Measurements from ENCODE around the gene TFCP2L1. TPM values are rescaled to one million over a fixed set of nuclear protein-coding genes. Genes with fewer than 3 reads are reported as not detected.
"Not testable (repeated sequence)": the region's sequence is repeated elsewhere in the genome, so short reads cannot be mapped to it uniquely, and the experiment has no call there.

TFCP2L1 gene
- total RNA-seq, 1 donor from 2014 or later, result not detected

GRCh38 chr2:121309323-121309722 lies 24.3 kb upstream of the TFCP2L1 start:
- DNase-seq, result no peak
- no peaks in the 10 kb centered on the region for H3K9me3 Mint-ChIP-seq
- H3K27ac Mint-ChIP-seq, result no peak overlapping the region
- peaks cover 49% of the 10 kb centered on the region for H3K27me3 Mint-ChIP-seq
- peaks cover 5% of the 10 kb centered on the region for H3K4me1 Mint-ChIP-seq
- H3K4me3 Mint-ChIP-seq, result no peak overlapping the region
- no peaks in the 10 kb centered on the region for H3K36me3 Mint-ChIP-seq (ENCODE audit: low read depth)
- intact Hi-C loops (cut with micrococcal nuclease), result no loop called here

- Mint-ChIP-seq H3K27me3 (peaks cover 47% of the 10 kb centered on the region), H3K9me3 (no peaks in the 10 kb centered on the region), H3K4me3 (no peak overlapping the region), H3K27ac (no peak overlapping the region), H3K4me1 (peaks cover 5% of the 10 kb centered on the region), H3K36me3 (ENCODE audit: low read depth) (no peaks in the 10 kb centered on the region)
- intact Hi-C loops (cut with micrococcal nuclease), result no loop called here
- DNase-seq, result no peak
Measured at GRCh38 chr2:121307048-121307447, 22.0 kb upstream of the TFCP2L1 start.

- no peaks in the 10 kb centered on the region for H3K9me3 Mint-ChIP-seq
- no peak overlapping the region for H3K4me3 Mint-ChIP-seq
- H3K36me3 Mint-ChIP-seq (ENCODE audit: low read depth), result no peaks in the 10 kb centered on the region
- H3K27ac Mint-ChIP-seq, result no peak overlapping the region
- intact Hi-C loops (cut with micrococcal nuclease), result no loop called here
- peaks cover 36% of the 10 kb centered on the region for H3K27me3 Mint-ChIP-seq
- DNase-seq, result no peak
- peaks cover 5% of the 10 kb centered on the region for H3K4me1 Mint-ChIP-seq
Measured at GRCh38 chr2:121304941-121305340, 19.9 kb upstream of the TFCP2L1 start.

GRCh38 chr2:121303531-121304263 lies 18.7 kb upstream of the TFCP2L1 start:
- Mint-ChIP-seq H3K4me1 (no peaks in the 10 kb centered on the region), H3K9me3 (no peaks in the 10 kb centered on the region), H3K27me3 (peaks cover 26% of the 10 kb centered on the region), H3K36me3 (ENCODE audit: low read depth) (no peaks in the 10 kb centered on the region), H3K27ac (no peak overlapping the region), H3K4me3 (no peak overlapping the region)
- no peak for DNase-seq
- intact Hi-C loops (cut with micrococcal nuclease), result no loop called here

GRCh38 chr2:121301190-121301589 lies 16.2 kb upstream of the TFCP2L1 start:
- H3K36me3 Mint-ChIP-seq (ENCODE audit: low read depth); H3K4me3 Mint-ChIP-seq; H3K27me3 Mint-ChIP-seq; DNase-seq; H3K4me1 Mint-ChIP-seq; H3K9me3 Mint-ChIP-seq; intact Hi-C loops (cut with micrococcal nuclease); H3K27ac Mint-ChIP-seq: not testable (repeated sequence)

GRCh38 chr2:121298476-121298875 lies 13.5 kb upstream of the TFCP2L1 start:
- Mint-ChIP-seq H3K4me1 (no peaks in the 10 kb centered on the region), H3K27me3 (no peaks in the 10 kb centered on the region), H3K36me3 (ENCODE audit: low read depth) (no peaks in the 10 kb centered on the region), H3K4me3 (no peak overlapping the region), H3K27ac (no peak overlapping the region), H3K9me3 (no peaks in the 10 kb centered on the region)
- no peak for DNase-seq
- intact Hi-C loops (cut with micrococcal nuclease), result no loop called here

GRCh38 chr2:121297866-121298265 lies 12.9 kb upstream of the TFCP2L1 start:
- H3K27ac Mint-ChIP-seq; H3K4me3 Mint-ChIP-seq; H3K36me3 Mint-ChIP-seq (ENCODE audit: low read depth); H3K27me3 Mint-ChIP-seq; H3K9me3 Mint-ChIP-seq; intact Hi-C loops (cut with micrococcal nuclease); H3K4me1 Mint-ChIP-seq; DNase-seq: not testable (repeated sequence)

GRCh38 chr2:121297217-121297830 lies 12.3 kb upstream of the TFCP2L1 start:
- Mint-ChIP-seq H3K9me3 (no peaks in the 10 kb centered on the region), H3K4me1 (no peaks in the 10 kb centered on the region)

GRCh38 chr2:121295911-121296650 lies 11.1 kb upstream of the TFCP2L1 start:
- H3K4me3 Mint-ChIP-seq, result no peak overlapping the region
- DNase-seq, result no peak
- no peaks in the 10 kb centered on the region for H3K4me1 Mint-ChIP-seq
- no peaks in the 10 kb centered on the region for H3K9me3 Mint-ChIP-seq
- H3K36me3 Mint-ChIP-seq (ENCODE audit: low read depth), result no peaks in the 10 kb centered on the region
- H3K27me3 Mint-ChIP-seq, result no peaks in the 10 kb centered on the region
- intact Hi-C loops (cut with micrococcal nuclease), result no loop called here
- H3K27ac Mint-ChIP-seq, result no peak overlapping the region

More at GRCh38 chr2:121297217-121297830, 12.3 kb upstream of the TFCP2L1 start:
- DNase-seq, result no peak
- Mint-ChIP-seq H3K27ac (no peak overlapping the region), H3K36me3 (ENCODE audit: low read depth) (no peaks in the 10 kb centered on the region), H3K27me3 (no peaks in the 10 kb centered on the region), H3K4me3 (no peak overlapping the region)
- intact Hi-C loops (cut with micrococcal nuclease), result no loop called here

- no peaks in the 10 kb centered on the region for H3K27me3 Mint-ChIP-seq
- DNase-seq, result no peak
- H3K27ac Mint-ChIP-seq, result no peak overlapping the region
- H3K4me1 Mint-ChIP-seq, result no peaks in the 10 kb centered on the region
- H3K36me3 Mint-ChIP-seq (ENCODE audit: low read depth), result no peaks in the 10 kb centered on the region
- intact Hi-C loops (cut with micrococcal nuclease), result no loop called here
- no peaks in the 10 kb centered on the region for H3K9me3 Mint-ChIP-seq
- H3K4me3 Mint-ChIP-seq, result no peak overlapping the region
Measured at GRCh38 chr2:121294881-121295840, 10.2 kb upstream of the TFCP2L1 start.

GRCh38 chr2:121293450-121294325 lies 8.7 kb upstream of the TFCP2L1 start:
- Mint-ChIP-seq H3K36me3 (ENCODE audit: low read depth) (no peaks in the 10 kb centered on the region), H3K4me1 (no peaks in the 10 kb centered on the region), H3K27ac (no peak overlapping the region), H3K9me3 (no peaks in the 10 kb centered on the region), H3K27me3 (peaks cover 2% of the 10 kb centered on the region), H3K4me3 (no peak overlapping the region)
- intact Hi-C loops (cut with micrococcal nuclease), result no loop called here
- DNase-seq, result no peak

GRCh38 chr2:121291251-121291580 lies 6.2 kb upstream of the TFCP2L1 start:
- Mint-ChIP-seq H3K4me1 (no peaks in the 10 kb centered on the region), H3K36me3 (ENCODE audit: low read depth) (no peaks in the 10 kb centered on the region), H3K4me3 (no peak overlapping the region), H3K9me3 (no peaks in the 10 kb centered on the region), H3K27me3 (peaks cover 14% of the 10 kb centered on the region), H3K27ac (no peak overlapping the region)
- intact Hi-C loops (cut with micrococcal nuclease), result no loop called here
- DNase-seq, result no peak

GRCh38 chr2:121289271-121289670 lies 4.3 kb upstream of the TFCP2L1 start:
- no peak overlapping the region for H3K27ac Mint-ChIP-seq
- H3K4me3 Mint-ChIP-seq, result no peak overlapping the region
- H3K9me3 Mint-ChIP-seq, result no peaks in the 10 kb centered on the region
- peaks cover under 1% of the 10 kb centered on the region for H3K4me1 Mint-ChIP-seq
- no peaks in the 10 kb centered on the region for H3K36me3 Mint-ChIP-seq (ENCODE audit: low read depth)
- H3K27me3 Mint-ChIP-seq, result peaks cover 25% of the 10 kb centered on the region
- intact Hi-C loops (cut with micrococcal nuclease), result no loop called here
- no peak for DNase-seq
